Naive thymus-derived CD4-positive, alpha-beta T cell (primary cell): ENCODE data around the gene KRTAP10-1. TPM values are rescaled to one million over a fixed set of nuclear protein-coding genes. Genes with fewer than 3 reads are reported as not detected.
A peak's percentile ranks its signal among the peaks of the same experiment; 100 is the strongest.
"Not testable (repeated sequence)": the region's sequence is repeated elsewhere in the genome, so short reads cannot be mapped to it uniquely, and the experiment has no call there.

Experiments used
- ATAC-seq: fragments of 150-1000 bp; cut with Tn5 transposase; 2 replicates; pipeline ENCODE4 v1.10.0; 2021; ENCODE audit warnings: mild to moderate bottlenecking, moderate library complexity
- CTCF ChIA-PET: fragments of 350-600 bp; sonication (Branson Sonifier 250); formaldehyde crosslinking; loops from one replicate; lab custom pipeline; 2021; ENCODE audit warnings: antibody characterized with exemption; lab: Charles Lee
- POLR2A ChIA-PET: fragments of 350-600 bp; sonication (Branson Sonifier 250); formaldehyde crosslinking; loops from one replicate; lab custom pipeline; 2021; ENCODE audit warnings: antibody characterized with exemption, inconsistent platforms; lab: Charles Lee
- DNase-seq, 9 donors: peaks; one replicate each; pipeline versions ENCODE4 v3.0.0 to v3.0.0-alpha.2; 2020 to 2022; ENCODE audit warnings: mixed read lengths in 1 of 9
- H3K27ac ChIP-seq: one replicate; pipeline ENCODE4 v1.7.0; 2013; ENCODE audit warnings: mild to moderate bottlenecking, low read depth, low read length, moderate library complexity
- H3K27me3 ChIP-seq, 2 donors: one replicate each; pipeline ENCODE4 v1.7.0; 2013; ENCODE audit warnings: low read length in 2 of 2, mild to moderate bottlenecking in 2 of 2, moderate library complexity in 2 of 2; ENCODE audit not compliant: control insufficient read depth in 2 of 2, insufficient read depth in 2 of 2
- H3K36me3 ChIP-seq, 3 experiments: 1 replicate in 2 of 3; 2 replicates in 1 of 3; pipeline ENCODE4 v1.7.0; 2013; ENCODE audit warnings: low read length in 3 of 3, mild to moderate bottlenecking in 3 of 3, moderate library complexity in 1 of 3; ENCODE audit not compliant: insufficient read depth in 3 of 3, control insufficient read depth in 2 of 3
- H3K4me1 ChIP-seq, 2 donors: one replicate each; pipeline ENCODE4 v1.7.0; 2013; ENCODE audit warnings: low read length in 2 of 2, mild to moderate bottlenecking in 2 of 2, moderate library complexity in 1 of 2; ENCODE audit not compliant: control insufficient read depth in 2 of 2, insufficient read depth in 2 of 2
- H3K4me3 ChIP-seq: 2 replicates; pipeline ENCODE4 v1.7.0; 2013; ENCODE audit warnings: mild to moderate bottlenecking, low read length
- H3K9me3 ChIP-seq, 3 experiments: 1 replicate in 2 of 3; 2 replicates in 1 of 3; pipeline ENCODE4 v1.7.0; 2013; ENCODE audit warnings: low read length in 3 of 3; ENCODE audit not compliant: control insufficient read depth in 2 of 3
- H3K27ac Mint-ChIP-seq, 9 donors: one replicate each; pipeline ENCODE4 v1.8.0; 2020 to 2022; ENCODE audit warnings: mixed read lengths in 9 of 9, mild to moderate bottlenecking in 8 of 9, moderate library complexity in 5 of 9, inconsistent platforms in 2 of 9
- H3K27me3 Mint-ChIP-seq, 5 donors: one replicate each; pipeline ENCODE4 v1.8.0; 2021 to 2022; ENCODE audit warnings: mixed read lengths in 5 of 5, mild to moderate bottlenecking in 1 of 5
- H3K36me3 Mint-ChIP-seq, 5 donors: one replicate each; pipeline ENCODE4 v1.8.0; 2020 to 2022; ENCODE audit warnings: mixed read lengths in 5 of 5, mild to moderate bottlenecking in 3 of 5, inconsistent platforms in 1 of 5
- H3K4me1 Mint-ChIP-seq, 7 donors: one replicate each; pipeline ENCODE4 v1.8.0; 2020 to 2022; ENCODE audit warnings: mixed read lengths in 7 of 7, mild to moderate bottlenecking in 3 of 7, inconsistent platforms in 1 of 7
- H3K4me3 Mint-ChIP-seq, 10 donors: one replicate each; pipeline ENCODE4 v1.8.0; 2020 to 2022; ENCODE audit warnings: mild to moderate bottlenecking in 10 of 10, mixed read lengths in 10 of 10, moderate library complexity in 6 of 10, inconsistent platforms in 2 of 10
- H3K9me3 Mint-ChIP-seq, 11 donors: one replicate each; pipeline ENCODE4 v1.8.0; 2020 to 2022; ENCODE audit warnings: mixed read lengths in 11 of 11, mild to moderate bottlenecking in 4 of 11, inconsistent platforms in 1 of 11, moderate library complexity in 1 of 11
- intact Hi-C, 2 donors: fragments of 100-400 bp; cut with micrococcal nuclease; formaldehyde crosslinking; loops; one replicate each; pipeline ENCODE4 v1.15.1; 2023
- polyA plus RNA-seq, 2 donors: library from polyadenylated mRNA; unstranded; fragments of 300-500 nt; fragmentation: Illumina TruSeq; gene quantifications; one replicate each; pipeline ENCODE4 v1.2.3, GENCODE V29; 2021
- total RNA-seq, 6 experiments: library from RNA in 5 of 6; stranded (reverse) in 5 of 6; gene quantifications; 1 replicate in 5 of 6; 2 replicates in 1 of 6; pipeline ENCODE4 v1.2.3 and lab custom pipeline; 2021 to 2026

The KRTAP10-1 gene
- total and polyA plus RNA-seq, 7 experiments from 2014 or later = not detected

DNA sequence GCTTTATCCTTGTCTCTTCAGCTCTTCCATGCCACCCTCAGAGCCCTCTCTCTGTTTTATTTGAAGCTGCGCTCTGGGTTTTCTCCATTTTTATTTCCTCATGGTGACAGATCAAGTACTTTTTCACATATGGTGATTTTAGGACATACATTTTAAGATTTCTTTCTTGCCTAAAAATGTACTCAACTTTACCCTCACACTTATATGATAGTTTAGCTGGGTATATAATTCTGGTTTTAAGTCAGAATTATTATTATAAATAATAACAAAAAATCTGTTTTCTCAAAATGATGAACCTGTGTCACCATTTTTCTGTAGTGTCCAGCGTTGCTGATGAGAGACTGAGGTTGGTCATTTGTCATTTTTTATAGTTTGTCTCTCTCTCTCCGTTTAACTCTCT, 41.2 kb upstream of the KRTAP10-1 start:
- ATAC-seq (no peak), DNase-seq (no peak)
- Mint-ChIP-seq H3K27ac (peak overlapping the region in 4 of 9 donors; percentile 39 to 71 (median 62)), H3K9me3 (peaks cover 3 to 48% (median 25%) of the 10 kb centered on the region in 11 donors), H3K4me3 (peak overlapping the region in 7 of 10 donors; percentile 4 to 62 (median 51)), H3K4me1 (peaks cover 14 to 43% (median 34%) of the 10 kb centered on the region in 7 donors), H3K36me3 (peaks cover 4 to 16% (median 9%) of the 10 kb centered on the region in 5 donors), H3K27me3 (peaks cover 0 to 18% (median 10%) of the 10 kb centered on the region in 5 donors)
- CTCF ChIA-PET = interaction anchor here (1.4 kb wide), 1 partner anchor 71 kb away, joined by 5 read pairs; no protein-coding TSS in a partner anchor
- Histone ChIP-seq H3K27ac (no peak overlapping the region), H3K27me3 (no peaks in the 10 kb centered on the region), H3K9me3 (peaks cover 0 to 3% (median 0%) of the 10 kb centered on the region in 3 experiments), H3K4me1 (peaks cover 0 to 8% of the 10 kb centered on the region in 2 donors), H3K36me3 (no peaks in the 10 kb centered on the region), H3K4me3 (no peak overlapping the region)
- POLR2A ChIA-PET = interaction anchor here (0.6 kb wide), 1 partner anchor 18 kb away, joined by 3 read pairs; no protein-coding TSS in a partner anchor
- intact Hi-C loops = loop anchor here in 1 of 2 donors (5.0 to 10.0 kb wide), 3 partner anchors 36 to 131 kb away; partner anchors contain the start of genes KRTAP12-3, KRTAP12-4 and TSPEAR

- Mint-ChIP-seq H3K9me3 (peaks cover 3 to 56% (median 26%) of the 10 kb centered on the region in 11 donors), H3K27ac (peak within 1 kb of the TSS in 6 of 9 donors; percentile 21 to 78 (median 62)), H3K4me3 (peak within 1 kb of the TSS in 9 of 10 donors; percentile 9 to 62 (median 51)), H3K36me3 (peaks cover 4 to 12% (median 9%) of the 10 kb centered on the region in 5 donors), H3K4me1 (peaks cover 16 to 43% (median 39%) of the 10 kb centered on the region in 7 donors), H3K27me3 (peaks cover 0 to 12% (median 9%) of the 10 kb centered on the region in 5 donors)
- not testable (repeated sequence) for ATAC-seq, H3K36me3 ChIP-seq, H3K4me1 ChIP-seq, H3K27me3 ChIP-seq, H3K4me3 ChIP-seq, H3K9me3 ChIP-seq, H3K27ac ChIP-seq, DNase-seq
- ChIA-PET CTCF (interaction anchor here (1.4 kb wide), 1 partner anchor 70 kb away, joined by 5 read pairs; no protein-coding TSS in a partner anchor), POLR2A (interaction anchor here (1.2 kb wide), 1 partner anchor 33 kb away, joined by 3 read pairs; no protein-coding TSS in a partner anchor)
- intact Hi-C loops = loop anchor here in 1 of 2 donors (5.0 to 10.0 kb wide), 3 partner anchors 37 to 132 kb away; partner anchors contain the start of genes KRTAP12-3, KRTAP12-4 and TSPEAR
These were observed 40.3 kb upstream of the KRTAP10-1 start, which contains the start of gene KRTAP10-5 for GRCh38 chr21:44580231-44580821. Gene KRTAP10-5 (minus strand): TSS chr21:44580604. CDS start chr21:44580578, 26 bp downstream.

GRCh38 chr21:44579833-44580144, 39.8 kb upstream of the KRTAP10-1 start:
- no peak overlapping the region for H3K27ac ChIP-seq
- peaks cover 0 to 11% (median 8%) of the 10 kb centered on the region in 5 donors for H3K27me3 Mint-ChIP-seq
- intact Hi-C loops = loop anchor here in 1 of 2 donors (5.0 to 10.0 kb wide), 3 partner anchors 38 to 133 kb away; partner anchors contain the start of genes KRTAP12-3, KRTAP12-4 and TSPEAR

DNA sequence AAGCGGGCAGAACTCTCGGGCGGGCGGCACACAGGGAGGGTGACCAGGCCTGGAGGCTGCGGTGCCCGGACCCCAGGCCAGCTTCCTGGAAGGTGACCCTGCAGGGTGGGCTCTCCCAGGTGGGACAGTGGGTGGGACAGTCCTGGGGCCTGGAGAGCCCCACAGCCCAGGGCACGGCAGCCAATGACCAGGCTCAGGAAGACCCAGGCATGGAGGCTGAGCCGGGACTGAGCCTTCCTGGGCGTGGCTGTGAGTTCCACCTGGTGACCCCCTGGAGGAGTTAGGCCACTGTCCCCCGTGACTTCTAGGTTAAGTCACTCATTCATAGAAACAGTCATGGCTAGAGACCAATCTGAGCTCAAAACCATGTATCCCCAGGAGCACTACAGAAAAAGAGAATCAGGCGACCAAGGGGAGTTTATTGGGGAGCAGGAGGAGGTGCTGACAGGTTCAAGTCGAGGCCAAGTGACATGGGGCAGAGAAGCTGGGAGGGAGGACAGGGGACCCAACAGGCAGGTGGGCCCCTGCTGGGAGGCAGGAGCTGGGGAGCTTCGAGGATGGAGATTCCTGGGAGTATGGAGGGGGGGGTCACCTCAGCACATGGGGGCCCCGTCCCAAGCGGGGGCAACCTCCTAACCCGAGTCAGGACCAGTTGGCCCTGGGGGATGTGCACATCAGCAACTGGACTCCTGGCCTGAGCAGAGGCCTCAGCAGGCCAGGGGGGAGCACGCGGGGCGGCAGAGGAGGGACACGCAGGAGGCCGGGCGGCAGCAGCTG, 39.2 kb upstream of the KRTAP10-1 start:
- H3K4me1 ChIP-seq = peaks cover 0 to 8% of the 10 kb centered on the region in 2 donors
- no peak overlapping the region for H3K27ac ChIP-seq
- Mint-ChIP-seq H3K4me3 (peak overlapping the region in 2 of 10 donors; percentile 50 to 55), H3K4me1 (peaks cover 13 to 46% (median 36%) of the 10 kb centered on the region in 7 donors), H3K27me3 (peaks cover 0 to 10% (median 8%) of the 10 kb centered on the region in 5 donors), H3K27ac (peak overlapping the region in 3 of 9 donors; percentile 8 to 59 (median 41)), H3K9me3 (peaks cover 3 to 56% (median 26%) of the 10 kb centered on the region in 11 donors), H3K36me3 (peaks cover 4 to 12% (median 9%) of the 10 kb centered on the region in 5 donors)
- H3K4me3 ChIP-seq = no peak overlapping the region
- H3K9me3 ChIP-seq = peaks cover 0 to 3% (median 0%) of the 10 kb centered on the region in 3 experiments
- H3K36me3 ChIP-seq = no peaks in the 10 kb centered on the region
- H3K27me3 ChIP-seq = no peaks in the 10 kb centered on the region
- intact Hi-C loops = no loop called here
- POLR2A ChIA-PET = interaction anchor here (0.7 to 1.2 kb wide), 2 partner anchors 16 to 32 kb away, joined by 3 read pairs; no protein-coding TSS in a partner anchor
- CTCF ChIA-PET = no interaction called here
- ATAC-seq (no peak), DNase-seq (no peak)

More at GRCh38 chr21:44579833-44580144, 39.8 kb upstream of the KRTAP10-1 start:
- H3K4me3 Mint-ChIP-seq = peak overlapping the region in 5 of 10 donors; percentile 16 to 62 (median 49)
- POLR2A ChIA-PET = interaction anchor here (0.7 to 1.2 kb wide), 2 partner anchors 16 to 33 kb away, joined by 3 read pairs; no protein-coding TSS in a partner anchor
- no peak for DNase-seq
- H3K4me1 ChIP-seq = peaks cover 0 to 8% of the 10 kb centered on the region in 2 donors
- no peak overlapping the region for H3K4me3 ChIP-seq
- H3K4me1 Mint-ChIP-seq = peaks cover 16 to 45% (median 40%) of the 10 kb centered on the region in 7 donors
- peaks cover 0 to 3% (median 0%) of the 10 kb centered on the region in 3 experiments for H3K9me3 ChIP-seq
- peaks cover 3 to 56% (median 26%) of the 10 kb centered on the region in 11 donors for H3K9me3 Mint-ChIP-seq
- H3K27me3 ChIP-seq = no peaks in the 10 kb centered on the region
- H3K36me3 Mint-ChIP-seq = peaks cover 4 to 12% (median 9%) of the 10 kb centered on the region in 5 donors
- CTCF ChIA-PET = interaction anchor here (1.4 kb wide), 1 partner anchor 69 kb away, joined by 5 read pairs; no protein-coding TSS in a partner anchor
- H3K36me3 ChIP-seq = no peaks in the 10 kb centered on the region
- H3K27ac Mint-ChIP-seq = peak overlapping the region in 1 of 9 donors; percentile 78
- ATAC-seq = no peak

DNA sequence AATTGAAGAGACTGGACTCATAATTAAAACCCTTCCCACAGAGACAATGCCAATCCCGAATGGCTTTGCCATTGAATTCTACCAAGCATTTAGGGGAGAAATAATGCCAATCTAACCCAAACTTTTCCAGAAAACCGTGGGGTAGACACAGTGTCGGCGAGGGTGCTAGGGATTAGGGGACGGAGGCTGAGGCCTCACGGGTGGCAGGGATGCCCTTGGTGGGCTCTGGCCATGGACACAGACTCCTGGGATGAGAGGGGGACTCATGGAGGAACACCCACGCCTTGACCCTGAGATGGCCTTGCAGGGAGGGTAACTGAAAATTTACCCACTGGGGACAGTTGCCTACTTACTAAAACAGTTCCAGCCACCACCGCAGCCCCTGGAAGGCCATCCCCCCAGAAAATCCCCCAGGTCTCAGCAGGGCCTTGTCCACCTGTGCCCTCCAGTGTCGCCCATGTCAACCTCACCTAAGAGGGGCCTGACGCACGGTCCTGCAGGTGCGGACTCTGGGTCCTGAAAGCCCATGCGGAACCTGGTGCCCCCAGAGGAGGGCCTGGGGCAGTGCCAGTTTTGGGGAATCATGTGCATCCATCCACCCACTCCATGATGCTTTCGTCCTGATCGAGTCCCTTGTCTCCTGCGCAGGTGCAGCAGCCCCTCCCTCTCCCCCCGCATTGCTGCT, 38.5 kb upstream of the KRTAP10-1 start:
- peaks cover 0 to 3% (median 0%) of the 10 kb centered on the region in 3 experiments for H3K9me3 ChIP-seq
- CTCF ChIA-PET = no interaction called here

More for the DNA sequence above, 38.5 kb upstream of the KRTAP10-1 start:
- H3K36me3 ChIP-seq = no peaks in the 10 kb centered on the region
- Mint-ChIP-seq H3K27me3 (peaks cover 0 to 8% (median 5%) of the 10 kb centered on the region in 5 donors), H3K27ac (no peak overlapping the region), H3K4me3 (no peak overlapping the region), H3K9me3 (peaks cover 3 to 56% (median 26%) of the 10 kb centered on the region in 11 donors), H3K36me3 (peaks cover 4 to 12% (median 9%) of the 10 kb centered on the region in 5 donors), H3K4me1 (peaks cover 5 to 43% (median 29%) of the 10 kb centered on the region in 7 donors)
- H3K4me3 ChIP-seq = no peak overlapping the region
- intact Hi-C loops = no loop called here
- POLR2A ChIA-PET = no interaction called here
- no peak overlapping the region for H3K27ac ChIP-seq
- ATAC-seq (no peak), DNase-seq (no peak)
- no peaks in the 10 kb centered on the region for H3K27me3 ChIP-seq
- H3K4me1 ChIP-seq = peaks cover 0 to 8% of the 10 kb centered on the region in 2 donors
